Stimulated activated CD4-positive, alpha-beta T cell treated with anti-CD3 and anti-CD28 coated beads, TNF-alpha, amount 100 ng/mL, for 4 hours (primary cell): ENCODE results near the gene DKK2.
"Not testable (repeated sequence)": the region's sequence is repeated elsewhere in the genome, so short reads cannot be mapped to it uniquely, and the experiment has no call there.

Experiments used
- DNase-seq, 3 experiments: peaks; one replicate each; pipeline ENCODE4 v3.0.0-alpha.2; 2020; ENCODE audit warnings: low read depth in 3 of 3

Gene DKK2

GRCh38 chr4:106909486-106910188, 126.5 kb downstream of the DKK2 start:
- DNase-seq: no peak

GRCh38 chr4:106908049-106908448, 128.1 kb downstream of the DKK2 start:
- DNase-seq: not testable (repeated sequence)

GRCh38 chr4:106907216-106907615, 128.9 kb downstream of the DKK2 start:
- DNase-seq: no peak

- DNase-seq: no peak
These were observed 129.4 kb downstream of the DKK2 start for GRCh38 chr4:106906728-106907127.

- DNase-seq: no peak
These were observed 137.4 kb downstream of the DKK2 start for GRCh38 chr4:106898621-106899230.

- DNase-seq: no peak
These were observed 142.2 kb downstream of the DKK2 start for GRCh38 chr4:106893903-106894302.

- no peak for DNase-seq
These were observed 142.7 kb downstream of the DKK2 start for GRCh38 chr4:106893395-106893881.

- no peak for DNase-seq
These were observed 143.3 kb downstream of the DKK2 start for GRCh38 chr4:106892786-106893185.

GRCh38 chr4:106875340-106875739, 160.8 kb downstream of the DKK2 start:
- DNase-seq: no peak
